ENCODE data around the gene IQUB.
"Not testable (repeated sequence)": the region's sequence is repeated elsewhere in the genome, so short reads cannot be mapped to it uniquely, and the experiment has no call there.

IQUB gene

GRCh38 chr7:123423622-123424021 is 110.8 kb downstream of the IQUB start:
- H3K27ac Mint-ChIP-seq, result no peak overlapping the region
- H3K4me1 Mint-ChIP-seq, result no peaks in the 10 kb centered on the region
- no peak overlapping the region for H3K4me3 Mint-ChIP-seq
- H3K36me3 Mint-ChIP-seq, result no peaks in the 10 kb centered on the region
- H3K27me3 Mint-ChIP-seq, result peaks cover 3% of the 10 kb centered on the region
- peaks cover 13% of the 10 kb centered on the region for H3K9me3 Mint-ChIP-seq

- H3K4me3 Mint-ChIP-seq, result no peak overlapping the region
- H3K9me3 Mint-ChIP-seq, result peaks cover 5% of the 10 kb centered on the region
- no peaks in the 10 kb centered on the region for H3K36me3 Mint-ChIP-seq
- no peak overlapping the region for H3K27ac Mint-ChIP-seq
- peaks cover 2% of the 10 kb centered on the region for H3K27me3 Mint-ChIP-seq
- H3K4me1 Mint-ChIP-seq, result no peaks in the 10 kb centered on the region
Measured at GRCh38 chr7:123417580-123417979, 116.8 kb downstream of the IQUB start.

GRCh38 chr7:123415625-123416024 is 118.8 kb downstream of the IQUB start:
- no peaks in the 10 kb centered on the region for H3K36me3 Mint-ChIP-seq
- H3K4me1 Mint-ChIP-seq, result no peaks in the 10 kb centered on the region
- H3K4me3 Mint-ChIP-seq, result no peak overlapping the region
- no peak overlapping the region for H3K27ac Mint-ChIP-seq
- peaks cover 2% of the 10 kb centered on the region for H3K27me3 Mint-ChIP-seq
- H3K9me3 Mint-ChIP-seq, result no peaks in the 10 kb centered on the region

DNA sequence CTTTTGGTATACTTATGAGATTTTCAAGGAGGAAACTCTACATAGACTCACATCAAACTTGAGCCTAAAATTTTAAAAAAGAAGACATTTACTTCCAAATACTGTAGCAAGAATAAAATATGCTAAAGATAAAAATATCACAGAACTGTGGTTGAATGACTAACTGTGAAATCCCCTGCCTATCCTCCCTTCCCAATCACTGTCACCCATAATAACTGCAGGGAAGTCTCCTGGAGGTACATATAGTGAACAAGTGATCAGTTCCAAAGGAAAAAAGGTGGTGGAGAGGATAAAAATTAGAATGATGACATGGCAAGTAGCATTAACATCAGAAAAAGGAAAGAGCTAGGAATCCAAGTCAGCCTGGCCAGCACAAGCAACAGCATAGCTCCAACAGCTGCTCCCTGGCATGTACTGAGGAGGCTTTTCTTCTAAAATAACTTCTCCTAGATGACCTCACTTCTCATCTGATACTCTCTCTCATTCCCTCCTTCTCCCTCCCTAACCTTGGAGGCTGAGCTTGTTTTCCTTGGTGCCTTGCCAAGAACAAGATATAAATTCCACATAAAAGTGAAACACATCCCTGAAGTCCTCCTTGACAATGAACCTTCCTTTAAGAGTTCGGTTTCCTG is 124.0 kb downstream of the IQUB start:
- Mint-ChIP-seq H3K27ac (no peak overlapping the region), H3K27me3 (no peaks in the 10 kb centered on the region)

DNA sequence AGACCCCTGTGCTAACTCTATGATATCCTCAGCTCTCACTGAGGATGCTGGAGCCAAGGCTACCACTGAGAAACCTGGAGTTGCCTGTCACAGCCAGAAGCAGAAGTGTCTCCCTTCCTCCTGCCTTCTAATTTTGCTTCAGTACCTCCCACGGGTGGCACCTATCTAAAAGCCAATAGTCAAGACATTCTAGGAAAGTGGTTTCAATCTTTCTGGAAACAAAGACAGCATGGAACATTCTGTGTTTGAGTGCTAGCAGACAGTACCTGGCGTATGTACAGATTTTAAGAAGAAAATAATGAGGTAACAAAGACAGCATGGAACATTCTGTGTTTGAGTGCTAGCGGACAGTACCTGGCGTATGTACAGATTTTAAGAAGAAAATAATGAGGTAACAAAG is 126.4 kb downstream of the IQUB start:
- not testable (repeated sequence) for H3K36me3 Mint-ChIP-seq, H3K4me1 Mint-ChIP-seq

More for the DNA sequence above, 124.0 kb downstream of the IQUB start:
- H3K36me3 Mint-ChIP-seq, result no peaks in the 10 kb centered on the region
- no peaks in the 10 kb centered on the region for H3K9me3 Mint-ChIP-seq
- H3K4me3 Mint-ChIP-seq, result no peak overlapping the region
- no peaks in the 10 kb centered on the region for H3K4me1 Mint-ChIP-seq

More for the DNA sequence above, 126.4 kb downstream of the IQUB start:
- H3K27ac Mint-ChIP-seq, H3K9me3 Mint-ChIP-seq, H3K27me3 Mint-ChIP-seq, H3K4me3 Mint-ChIP-seq: not testable (repeated sequence)

Measured in activated naive CD4-positive, alpha-beta T cell treated with anti-CD3 and anti-CD28 coated beads, Interleukin-2, amount 50 U/mL, for 24 hours (primary cell).